Stimulated activated naive B cell treated with anti-CD40 and anti-IgM and Interleukin-4, amounts not matched to agents 10 μg/mL and 1 μg/mL and 100 μg/mL, for 72 hours (primary cell): ENCODE results near the gene CNIH2.
"Not testable (repeated sequence)": the region's sequence is repeated elsewhere in the genome, so short reads cannot be mapped to it uniquely, and the experiment has no call there.

Experiments
- ATAC-seq, 2 donors: fragments of 150-1000 bp; cut with Tn5 transposase; replicated peaks; 2 replicates each; pipeline ENCODE4 v1.10.0; 2021; ENCODE audit warnings: moderate library complexity in 1 of 2
- DNase-seq: peaks from one replicate; pipeline ENCODE4 v3.0.0; 2021
- H3K27ac Mint-ChIP-seq: one replicate; pipeline ENCODE4 v1.8.0; 2022; ENCODE audit warnings: mild to moderate bottlenecking, mixed read lengths
- H3K27me3 Mint-ChIP-seq, 2 donors: one replicate each; pipeline ENCODE4 v1.8.0; 2022; ENCODE audit warnings: mixed read lengths in 2 of 2
- H3K36me3 Mint-ChIP-seq, 2 donors: one replicate each; pipeline ENCODE4 v1.8.0; 2022; ENCODE audit warnings: mixed read lengths in 2 of 2, mild to moderate bottlenecking in 1 of 2
- H3K4me1 Mint-ChIP-seq, 2 donors: one replicate each; pipeline ENCODE4 v1.8.0; 2022; ENCODE audit warnings: mixed read lengths in 2 of 2, mild to moderate bottlenecking in 1 of 2
- H3K4me3 Mint-ChIP-seq, 2 donors: one replicate each; pipeline ENCODE4 v1.8.0; 2022; ENCODE audit warnings: mild to moderate bottlenecking in 2 of 2, mixed read lengths in 2 of 2, moderate library complexity in 1 of 2
- H3K9me3 Mint-ChIP-seq, 2 donors: one replicate each; pipeline ENCODE4 v1.8.0; 2022; ENCODE audit warnings: mixed read lengths in 2 of 2, mild to moderate bottlenecking in 1 of 2

The CNIH2 gene

GRCh38 chr11:66294626-66295620 lies 16.9 kb downstream of the CNIH2 start:
- ATAC-seq (no peak), DNase-seq (no peak)
- H3K27ac Mint-ChIP-seq: no peak overlapping the region

GRCh38 chr11:66297610-66298009 lies 19.6 kb downstream of the CNIH2 start:
- ATAC-seq (no peak), DNase-seq (no peak)
- Mint-ChIP-seq H3K4me1 (peaks cover 0 to 5% of the 10 kb centered on the region in 2 donors), H3K9me3 (no peaks in the 10 kb centered on the region), H3K27me3 (peaks cover 22 to 24% of the 10 kb centered on the region in 2 donors), H3K27ac (no peak overlapping the region), H3K4me3 (no peak overlapping the region), H3K36me3 (no peaks in the 10 kb centered on the region)

More at GRCh38 chr11:66294626-66295620, 16.9 kb downstream of the CNIH2 start:
- H3K4me3 Mint-ChIP-seq: no peak overlapping the region
- H3K4me1 Mint-ChIP-seq: peaks cover 5 to 9% of the 10 kb centered on the region in 2 donors
- H3K27me3 Mint-ChIP-seq: peaks cover 22 to 27% of the 10 kb centered on the region in 2 donors
- no peaks in the 10 kb centered on the region for H3K36me3 Mint-ChIP-seq
- H3K9me3 Mint-ChIP-seq: no peaks in the 10 kb centered on the region

- no peaks in the 10 kb centered on the region for H3K36me3 Mint-ChIP-seq
- ATAC-seq (no peak), DNase-seq (no peak)
- no peak overlapping the region for H3K4me3 Mint-ChIP-seq
- peaks cover 10 to 11% of the 10 kb centered on the region in 2 donors for H3K27me3 Mint-ChIP-seq
- H3K9me3 Mint-ChIP-seq: no peaks in the 10 kb centered on the region
- H3K4me1 Mint-ChIP-seq: peaks cover 0 to 2% of the 10 kb centered on the region in 2 donors
- no peak overlapping the region for H3K27ac Mint-ChIP-seq
Observed at GRCh38 chr11:66299186-66299585, 21.2 kb downstream of the CNIH2 start.

- Mint-ChIP-seq H3K9me3 (no peaks in the 10 kb centered on the region), H3K27me3 (peaks cover 6 to 11% of the 10 kb centered on the region in 2 donors), H3K4me1 (peaks cover 0 to 2% of the 10 kb centered on the region in 2 donors), H3K4me3 (no peak overlapping the region), H3K27ac (no peak overlapping the region), H3K36me3 (no peaks in the 10 kb centered on the region)
- no peak for ATAC-seq
- no peak for DNase-seq
Observed at GRCh38 chr11:66302656-66303055, 24.7 kb downstream of the CNIH2 start.

- Mint-ChIP-seq H3K27ac (no peak overlapping the region), H3K4me1 (peaks cover 8 to 18% of the 10 kb centered on the region in 2 donors), H3K36me3 (no peaks in the 10 kb centered on the region), H3K27me3 (peaks cover 4 to 13% of the 10 kb centered on the region in 2 donors), H3K4me3 (no peak overlapping the region), H3K9me3 (no peaks in the 10 kb centered on the region)
- DNase-seq (no peak), ATAC-seq (no peak)
Observed at GRCh38 chr11:66309475-66309874, 31.5 kb downstream of the CNIH2 start.

- Mint-ChIP-seq H3K27ac (no peak overlapping the region), H3K27me3 (peaks cover 4 to 6% of the 10 kb centered on the region in 2 donors), H3K4me3 (no peak overlapping the region), H3K9me3 (no peaks in the 10 kb centered on the region), H3K4me1 (peaks cover 8 to 18% of the 10 kb centered on the region in 2 donors), H3K36me3 (no peaks in the 10 kb centered on the region)
- ATAC-seq (no peak), DNase-seq (no peak)
Observed at GRCh38 chr11:66310324-66310723, 32.3 kb downstream of the CNIH2 start.

- H3K9me3 Mint-ChIP-seq, H3K4me3 Mint-ChIP-seq, ATAC-seq, H3K27ac Mint-ChIP-seq, H3K27me3 Mint-ChIP-seq, H3K36me3 Mint-ChIP-seq, DNase-seq: not testable (repeated sequence)
- peaks cover 8 to 18% of the 10 kb centered on the region in 2 donors for H3K4me1 Mint-ChIP-seq
Observed at GRCh38 chr11:66310803-66311440, 32.9 kb downstream of the CNIH2 start.

GRCh38 chr11:66311470-66311964 lies 33.5 kb downstream of the CNIH2 start:
- Mint-ChIP-seq H3K36me3 (no peaks in the 10 kb centered on the region), H3K4me1 (peaks cover 8 to 18% of the 10 kb centered on the region in 2 donors), H3K9me3 (no peaks in the 10 kb centered on the region), H3K4me3 (peak overlapping the region; percentile 91 to 92), H3K27me3 (peaks cover 4 to 6% of the 10 kb centered on the region in 2 donors), H3K27ac (peak overlapping the region; percentile 95)
- DNase-seq (no peak), ATAC-seq (peak in 1 of 2 donors; percentile 58)

- H3K36me3 Mint-ChIP-seq: no peaks in the 10 kb centered on the region
- no peaks in the 10 kb centered on the region for H3K9me3 Mint-ChIP-seq
- peak; percentile 78 to 82 for ATAC-seq
Observed at GRCh38 chr11:66311965-66312548, 34.1 kb downstream of the CNIH2 start.

GRCh38 chr11:66312549-66313320 lies 34.8 kb downstream of the CNIH2 start:
- no peaks in the 10 kb centered on the region for H3K36me3 Mint-ChIP-seq
- peak overlapping the region; percentile 91 to 92 for H3K4me3 Mint-ChIP-seq
- peak overlapping the region; percentile 95 for H3K27ac Mint-ChIP-seq
- peaks cover under 1 to 1% of the 10 kb centered on the region in 2 donors for H3K27me3 Mint-ChIP-seq
- H3K4me1 Mint-ChIP-seq: peaks cover 14 to 26% of the 10 kb centered on the region in 2 donors
- no peaks in the 10 kb centered on the region for H3K9me3 Mint-ChIP-seq
- peak; percentile 74 to 76 for ATAC-seq
- peak; percentile 89 for DNase-seq

More at GRCh38 chr11:66311965-66312548, 34.1 kb downstream of the CNIH2 start:
- Mint-ChIP-seq H3K4me3 (peak overlapping the region; percentile 91 to 92), H3K27ac (peak overlapping the region; percentile 95), H3K27me3 (peaks cover 4 to 6% of the 10 kb centered on the region in 2 donors), H3K4me1 (peaks cover 8 to 19% of the 10 kb centered on the region in 2 donors)
- DNase-seq: peak; percentile 94

GRCh38 chr11:66313321-66314185 lies 35.6 kb downstream of the CNIH2 start:
- Mint-ChIP-seq H3K4me3 (peak overlapping the region; percentile 91 to 92), H3K27me3 (no peaks in the 10 kb centered on the region), H3K9me3 (no peaks in the 10 kb centered on the region), H3K4me1 (peaks cover 20 to 34% of the 10 kb centered on the region in 2 donors), H3K27ac (peak overlapping the region; percentile 56), H3K36me3 (no peaks in the 10 kb centered on the region)
- DNase-seq (no peak), ATAC-seq (no peak)

GRCh38 chr11:66314186-66314501 lies 36.2 kb downstream of the CNIH2 start:
- Mint-ChIP-seq H3K4me3 (peak overlapping the region; percentile 36 to 52), H3K36me3 (no peaks in the 10 kb centered on the region), H3K27me3 (no peaks in the 10 kb centered on the region), H3K27ac (peak overlapping the region; percentile 56), H3K4me1 (peaks cover 26 to 40% of the 10 kb centered on the region in 2 donors), H3K9me3 (no peaks in the 10 kb centered on the region)
- DNase-seq: no peak
- no peak for ATAC-seq
